Keratinocyte (primary cell): Measurements from ENCODE around the gene ADAM19. TPM values are rescaled to one million over a fixed set of nuclear protein-coding genes. Genes with fewer than 3 reads are reported as not detected.

Source experiments
- DNase-seq: peaks from one replicate; pipeline ENCODE4 v3.0.0-alpha.2; 2011; ENCODE audit warnings: low read depth, missing footprints, low spot score
- FAIRE-seq: peaks from 2 replicates; lab custom pipeline; 2011; peaks lifted over from hg19 to GRCh38; lab: Jason Lieb, UNC
- H2AFZ ChIP-seq: 2 replicates; pipeline ENCODE4 v1.6.0; 2012; ENCODE audit warnings: low read length, control low read depth, inconsistent platforms; ENCODE audit not compliant: control insufficient read depth
- H3K27ac ChIP-seq: 2 replicates; pipeline ENCODE4 v1.5.1; 2011; ENCODE audit warnings: low read length; ENCODE audit not compliant: control insufficient read depth, insufficient read depth
- H3K27me3 ChIP-seq: 3 replicates; pipeline ENCODE4 v1.6.0; 2011; ENCODE audit warnings: low read length; ENCODE audit not compliant: control insufficient read depth, insufficient read depth; ENCODE audit errors: extremely low read depth
- H3K36me3 ChIP-seq, 2 experiments: 2 replicates in 1 of 2; 3 replicates in 1 of 2; pipeline ENCODE4 v1.5.1; 2011; ENCODE audit warnings: low read length in 2 of 2, mild to moderate bottlenecking in 1 of 2; ENCODE audit not compliant: control insufficient read depth in 2 of 2, insufficient read depth in 2 of 2; ENCODE audit errors: extremely low read depth in 1 of 2
- H3K4me1 ChIP-seq: 3 replicates; pipeline ENCODE4 v1.5.1; 2011; ENCODE audit warnings: low read length; ENCODE audit not compliant: control insufficient read depth, insufficient read depth; ENCODE audit errors: extremely low read depth
- H3K4me2 ChIP-seq: 3 replicates; pipeline ENCODE4 v1.6.0; 2011; ENCODE audit warnings: low read depth, low read length; ENCODE audit not compliant: control insufficient read depth, insufficient read depth; ENCODE audit errors: extremely low read depth
- H3K4me3 ChIP-seq, 3 experiments: fragments of 200-600 bp in 1 of 3; sonication (generic) in 1 of 3; 2 replicates in 2 of 3; 3 replicates in 1 of 3; pipeline ENCODE4 v1.5.1; 2011 to 2016; ENCODE audit warnings: low read length in 3 of 3, mild to moderate bottlenecking in 3 of 3, control low read depth in 2 of 3, inconsistent platforms in 1 of 3, low read depth in 1 of 3, mixed read lengths in 1 of 3, mixed run types in 1 of 3, moderate library complexity in 1 of 3; ENCODE audit not compliant: control insufficient read depth in 2 of 3, insufficient read depth in 2 of 3; ENCODE audit errors: extremely low read depth in 1 of 3
- H3K79me2 ChIP-seq: 2 replicates; pipeline ENCODE4 v1.6.0; 2012; ENCODE audit warnings: low read length; ENCODE audit not compliant: control insufficient read depth, insufficient read depth
- H3K9ac ChIP-seq: 3 replicates; pipeline ENCODE4 v1.6.0; 2011; ENCODE audit warnings: low read length; ENCODE audit not compliant: control insufficient read depth, insufficient read depth; ENCODE audit errors: extremely low read depth
- H3K9me1 ChIP-seq: 3 replicates; pipeline ENCODE4 v1.6.0; 2011; ENCODE audit warnings: low read length; ENCODE audit not compliant: control insufficient read depth, insufficient read depth; ENCODE audit errors: extremely low read depth
- H3K9me3 ChIP-seq: 2 replicates; pipeline ENCODE4 v1.5.1; 2012; ENCODE audit warnings: low read depth, low read length; ENCODE audit not compliant: control insufficient read depth
- H4K20me1 ChIP-seq: 3 replicates; pipeline ENCODE4 v1.6.0; 2011; ENCODE audit warnings: low read length; ENCODE audit not compliant: control insufficient read depth, insufficient read depth; ENCODE audit errors: extremely low read depth
- CTCF ChIP-seq, 3 experiments: IDR thresholded peaks in 1 of 3; conservative IDR thresholded peaks in 1 of 3; optimal IDR thresholded peaks in 1 of 3; 2 replicates in 2 of 3; 3 replicates in 1 of 3; pipeline versions ENCODE3 to v1.5.1; 2011; ENCODE audit warnings: low read length in 3 of 3, mild to moderate bottlenecking in 3 of 3, moderate library complexity in 2 of 3, control low read depth in 1 of 3, inconsistent platforms in 1 of 3; ENCODE audit not compliant: insufficient read depth in 2 of 3; ENCODE audit errors: extremely low read depth in 1 of 3
- EZH2 ChIP-seq: IDR thresholded peaks from one replicate; pipeline ENCODE4 v1.6.1; 2012; ENCODE audit warnings: inconsistent platforms, mild to moderate bottlenecking, low read length, moderate library complexity
- dilution Hi-C: fragments of 300-500 bp; cut with MboI; formaldehyde crosslinking; loops from one replicate; pipeline ENCODE4 v1.7.0; 2020; ENCODE audit warnings: low sequenced_read_pairs; ENCODE audit not compliant: extremely low pct_ligation_motif_present
- polyA plus RNA-seq, 5 experiments: library from polyadenylated mRNA; depleted of rRNA in 3 of 5; stranded (reverse) in 3 of 5; stranded (forward) in 1 of 5; unstranded in 1 of 5; fragments of >200 nt; gene quantifications; 1 replicate in 1 of 5; 2 replicates in 3 of 5; 3 replicates in 1 of 5; pipeline versions ENCODE4 v1.2.1 to v1.2.3, GENCODE V29; 2011 to 2012; ENCODE audit warnings: missing spikeins in 2 of 5, low read depth in 1 of 5, low replicate concordance in 1 of 5

Gene ADAM19
- polyA plus RNA-seq, 1 donor (not counting 4 experiments of a cell fraction or from before 2014, with no cell fraction given): 22.7 TPM

GRCh38 chr5:157552650-157553049 is 22.9 kb downstream of the ADAM19 start:
- Histone ChIP-seq H3K36me3 (no peaks in the 10 kb centered on the region), H4K20me1 (no peaks in the 10 kb centered on the region), H3K4me1 (peaks cover 16% of the 10 kb centered on the region), H3K9ac (no peak overlapping the region), H3K9me3 (no peaks in the 10 kb centered on the region), H3K4me3 (no peak overlapping the region), H3K27me3 (no peaks in the 10 kb centered on the region), H3K79me2 (peaks cover 70% of the 10 kb centered on the region), H3K27ac (no peak overlapping the region), H3K4me2 (no peak overlapping the region), H3K9me1 (no peaks in the 10 kb centered on the region), H2AFZ (no peak overlapping the region)
- no peak for FAIRE-seq
- dilution Hi-C loops: no loop called here
- DNase-seq: no peak
- TF ChIP-seq CTCF (optimal IDR thresholded peaks at IDR 0.05 in 1 of 3, IDR thresholded peaks at IDR 0.05 in 1 of 3, conservative IDR thresholded peaks at IDR 0.05 in 1 of 3; ENCODE audit: extremely low read depth in 1 of 3, insufficient read depth in 2 of 3, low read length in 3 of 3) (no peak), EZH2 (no peak)

- peaks cover 77% of the 10 kb centered on the region for H3K79me2 ChIP-seq
- H3K4me1 ChIP-seq: peaks cover 13% of the 10 kb centered on the region
- H3K9ac ChIP-seq: no peak overlapping the region
- H3K4me3 ChIP-seq: no peak overlapping the region
- peaks cover 3% of the 10 kb centered on the region for H4K20me1 ChIP-seq
- no peaks in the 10 kb centered on the region for H3K9me3 ChIP-seq
- no peak for DNase-seq
- H2AFZ ChIP-seq: no peak overlapping the region
- FAIRE-seq: no peak
- no peak for TF ChIP-seq CTCF (optimal IDR thresholded peaks at IDR 0.05 in 1 of 3, IDR thresholded peaks at IDR 0.05 in 1 of 3, conservative IDR thresholded peaks at IDR 0.05 in 1 of 3; ENCODE audit: extremely low read depth in 1 of 3, insufficient read depth in 2 of 3, low read length in 3 of 3)
- no peak for TF ChIP-seq EZH2
- H3K36me3 ChIP-seq: no peaks in the 10 kb centered on the region
- dilution Hi-C loops: no loop called here
- H3K27ac ChIP-seq: no peak overlapping the region
- H3K27me3 ChIP-seq: no peaks in the 10 kb centered on the region
- H3K4me2 ChIP-seq: no peak overlapping the region
- no peaks in the 10 kb centered on the region for H3K9me1 ChIP-seq
These were observed 24.9 kb downstream of the ADAM19 start for GRCh38 chr5:157550663-157551062.
